Astrocyte of the spinal cord (primary cell): ENCODE measurements around the gene RNF11.

Source experiments
- DNase-seq: peaks from one replicate; pipeline ENCODE4 v3.0.0; 2011; ENCODE audit warnings: low read depth, low spot score
- H3K4me3 ChIP-seq: 2 replicates; pipeline ENCODE4 v1.5.1; 2011; ENCODE audit warnings: low read depth, mild to moderate bottlenecking, low read length, moderate library complexity
- CTCF ChIP-seq: IDR thresholded peaks from 2 replicates; pipeline ENCODE4 v1.5.1; 2012; ENCODE audit warnings: low read depth, mild to moderate bottlenecking, low read length, inconsistent platforms
- in situ Hi-C: cut with HindIII; loops from 2 replicates; pipeline ENCODE4 v1.10.0; 2017; ENCODE audit warnings: low sequenced_read_pairs

The RNF11 gene

GRCh38 chr1:51310871-51311613 is 75.0 kb downstream of the RNF11 start:
- no peak overlapping the region for H3K4me3 ChIP-seq
- DNase-seq = no peak
- in situ Hi-C loops = no loop called here

GRCh38 chr1:51311826-51312225 is 75.8 kb downstream of the RNF11 start:
- H3K4me3 ChIP-seq = no peak overlapping the region
- in situ Hi-C loops = no loop called here
- no peak for TF ChIP-seq CTCF
- no peak for DNase-seq

More at GRCh38 chr1:51310871-51311613, 75.0 kb downstream of the RNF11 start:
- TF ChIP-seq CTCF = peak; percentile 8

DNA sequence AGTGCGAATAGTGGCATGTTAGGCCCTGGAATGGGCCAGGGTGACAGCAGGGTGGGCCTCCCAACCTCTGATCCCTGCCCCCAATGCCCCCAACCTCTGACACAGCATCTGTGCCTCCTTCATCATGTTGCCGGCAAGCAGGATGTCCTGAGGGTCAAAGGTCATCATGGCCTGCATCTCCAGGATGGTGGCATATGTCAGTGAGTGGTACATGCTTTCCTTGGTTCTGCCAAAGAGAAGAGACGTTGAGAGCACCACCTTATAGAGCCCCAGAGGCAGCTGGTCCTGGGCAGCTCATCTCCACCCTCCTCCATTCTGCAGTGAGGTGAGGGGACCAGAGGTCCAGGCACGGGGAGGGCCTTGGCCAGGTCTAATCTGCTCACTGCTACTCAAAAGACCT is 76.6 kb downstream of the RNF11 start:
- in situ Hi-C loops = no loop called here
- H3K4me3 ChIP-seq = no peak overlapping the region
- TF ChIP-seq CTCF = no peak
- no peak for DNase-seq

- H3K4me3 ChIP-seq = no peak overlapping the region
- DNase-seq = no peak
- peak; percentile 19 for TF ChIP-seq CTCF
- in situ Hi-C loops = no loop called here
These were observed 77.3 kb downstream of the RNF11 start for GRCh38 chr1:51313268-51313852.

DNA sequence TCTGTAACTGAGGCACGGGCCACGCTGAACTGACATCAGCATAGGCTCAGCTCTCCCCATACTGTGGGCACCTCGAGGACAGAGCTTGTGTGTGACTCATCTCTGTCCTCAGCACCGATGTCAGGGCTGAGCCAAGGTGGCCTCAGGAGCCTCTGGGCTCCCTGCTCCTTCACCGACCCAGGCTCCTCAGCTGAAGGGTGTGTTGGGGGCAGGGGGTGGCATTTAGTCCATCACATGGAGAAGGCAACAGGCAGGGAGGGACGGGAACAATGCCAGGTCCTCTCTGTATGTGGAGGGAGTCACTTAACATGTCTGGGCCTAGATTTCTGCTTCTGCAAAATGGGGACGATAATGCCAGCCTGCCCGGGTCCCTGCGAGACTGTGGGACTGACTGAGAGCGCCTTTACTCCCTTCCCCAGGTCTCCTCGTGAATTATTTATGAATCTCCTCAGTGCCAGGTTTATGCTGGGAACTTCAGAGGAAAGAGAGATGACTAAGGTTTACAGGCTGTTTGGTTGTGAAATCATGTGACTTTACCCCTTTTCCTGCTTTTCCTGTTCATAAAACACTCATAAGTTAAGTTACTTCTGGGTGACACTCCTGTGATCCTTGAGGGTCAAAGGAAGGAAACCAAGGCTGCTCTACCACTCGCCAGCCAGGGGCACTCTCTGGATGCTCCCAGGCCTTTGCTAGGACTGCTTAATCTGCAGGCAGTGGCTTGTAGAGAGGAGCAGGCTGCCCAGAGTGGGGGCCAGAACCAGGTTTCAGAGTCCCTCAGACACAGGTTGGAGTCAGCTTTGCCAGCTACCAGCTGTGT is 78.1 kb downstream of the RNF11 start:
- no peak overlapping the region for H3K4me3 ChIP-seq
- in situ Hi-C loops = no loop called here
- DNase-seq = peak; percentile 74
- no peak for TF ChIP-seq CTCF

DNA sequence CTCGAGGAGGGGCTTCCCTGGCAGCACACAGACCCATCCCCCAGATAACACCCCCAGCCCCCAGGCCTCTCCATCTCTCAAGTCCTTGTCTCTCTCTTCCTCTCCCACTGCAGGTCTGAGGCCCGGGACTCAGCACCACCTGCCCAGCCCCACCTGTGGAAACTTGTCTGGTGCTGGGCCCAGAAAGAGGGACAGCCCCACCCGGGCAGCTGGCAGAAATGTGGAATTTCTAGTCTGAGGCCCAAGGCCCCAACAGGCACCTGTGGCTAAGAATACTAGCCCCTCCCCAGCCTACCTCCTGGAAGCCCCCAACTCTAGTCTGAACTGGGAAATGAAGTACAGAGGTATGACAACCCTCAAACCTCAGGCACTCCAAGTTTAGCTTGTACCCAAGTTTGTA is 78.9 kb downstream of the RNF11 start:
- DNase-seq = no peak
- in situ Hi-C loops = no loop called here
- TF ChIP-seq CTCF = no peak
- H3K4me3 ChIP-seq = no peak overlapping the region
